ENCODE measurements around the gene LYRM4.

The LYRM4 gene

DNA sequence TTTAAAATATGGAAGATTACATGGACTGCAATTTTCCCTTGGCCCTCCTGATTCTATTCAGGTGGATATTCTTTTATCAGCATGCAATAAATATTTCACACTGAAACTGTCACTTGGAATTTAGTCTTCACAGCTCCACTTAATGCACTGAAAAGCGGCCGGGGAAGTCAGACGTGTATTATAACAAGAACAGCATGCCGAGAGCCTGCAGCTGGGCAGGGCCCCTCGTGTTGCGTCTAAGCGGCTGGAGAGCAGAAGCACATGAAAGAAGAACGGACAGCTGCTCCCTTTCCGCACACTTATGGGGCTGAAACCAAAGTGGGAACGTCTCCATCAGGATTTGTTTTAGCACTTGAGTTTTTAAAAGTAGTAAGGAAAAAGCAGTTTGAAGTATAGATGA is 57.2 kb downstream of the LYRM4 start:
- peak; percentile 70 for DNase-seq

DNA sequence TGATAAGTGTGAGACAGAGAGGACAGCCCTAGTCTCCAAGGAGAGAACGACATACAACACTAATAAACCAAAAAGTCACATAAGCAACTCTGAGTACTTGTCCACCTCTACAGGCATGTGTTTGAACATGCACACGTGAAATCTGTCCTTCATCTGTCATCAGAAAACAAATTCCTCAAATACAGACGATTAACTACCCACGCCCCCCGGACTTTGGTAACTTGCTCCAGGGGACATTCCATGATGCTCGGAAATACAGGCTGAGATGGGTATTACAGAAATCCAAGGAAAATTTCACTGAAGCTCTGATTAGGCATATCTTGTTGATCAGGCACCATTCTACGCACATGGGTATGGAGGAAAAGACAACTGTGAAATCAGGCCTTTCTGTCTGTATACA is 57.8 kb downstream of the LYRM4 start:
- no peak for DNase-seq

DNA sequence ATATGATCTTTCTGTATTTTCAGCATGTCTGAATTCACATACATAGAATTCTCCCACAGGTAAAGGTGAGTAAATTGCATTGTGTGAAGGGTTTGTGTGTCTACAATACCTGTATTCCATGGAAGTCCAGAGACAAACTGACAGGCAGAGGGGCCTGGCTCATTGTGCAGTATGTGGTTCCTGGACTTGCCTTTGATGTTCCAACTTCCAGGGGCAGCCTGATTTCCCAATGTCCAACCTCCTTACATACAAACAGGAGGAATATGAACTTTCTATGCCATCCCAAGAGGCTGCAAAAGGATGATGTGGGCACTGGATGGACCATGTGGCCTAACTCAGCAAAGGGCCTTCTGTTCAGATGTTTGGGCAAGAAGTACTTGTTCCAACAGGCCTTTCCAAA is 58.5 kb downstream of the LYRM4 start:
- DNase-seq: no peak

DNA sequence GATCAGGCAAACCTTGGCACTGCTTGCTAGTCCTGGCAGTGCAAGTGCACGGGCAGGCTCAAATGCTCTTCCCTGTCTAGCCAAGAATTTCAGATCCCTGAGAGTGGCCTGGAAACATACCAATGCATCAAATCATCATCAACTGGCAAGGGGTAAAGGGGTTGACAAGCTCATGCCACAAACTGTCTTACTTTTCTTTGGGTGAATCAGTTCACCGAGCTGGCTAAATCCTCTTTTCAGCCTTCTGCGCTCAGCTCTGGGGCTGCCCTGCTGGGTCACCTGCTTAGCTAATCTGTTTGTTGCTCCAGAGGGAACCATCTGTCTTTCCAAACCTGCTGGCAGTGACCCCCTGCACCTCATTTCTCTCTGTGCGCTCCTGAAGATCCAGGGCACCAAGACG is 59.5 kb downstream of the LYRM4 start:
- peak; percentile 42 for DNase-seq

DNA sequence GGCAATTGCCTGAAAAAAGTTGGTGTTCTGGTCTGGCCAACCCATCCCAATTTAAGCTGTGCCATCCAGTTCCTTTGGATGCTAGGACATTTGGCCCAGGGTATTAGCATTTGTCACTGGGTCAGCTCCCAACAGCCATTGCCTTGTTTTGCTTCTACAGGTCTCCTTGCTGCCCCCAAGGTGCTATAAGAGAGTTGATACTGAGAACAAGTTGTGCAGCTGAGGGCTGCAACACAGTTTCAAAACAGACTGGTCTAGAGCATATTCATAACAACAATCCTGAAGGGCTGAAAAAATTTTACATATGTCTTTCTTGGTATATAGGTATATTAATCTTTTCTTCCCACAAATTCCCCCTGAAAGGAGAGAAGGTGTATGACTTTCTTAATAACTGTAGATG is 61.0 kb downstream of the LYRM4 start:
- DNase-seq: no peak

DNA sequence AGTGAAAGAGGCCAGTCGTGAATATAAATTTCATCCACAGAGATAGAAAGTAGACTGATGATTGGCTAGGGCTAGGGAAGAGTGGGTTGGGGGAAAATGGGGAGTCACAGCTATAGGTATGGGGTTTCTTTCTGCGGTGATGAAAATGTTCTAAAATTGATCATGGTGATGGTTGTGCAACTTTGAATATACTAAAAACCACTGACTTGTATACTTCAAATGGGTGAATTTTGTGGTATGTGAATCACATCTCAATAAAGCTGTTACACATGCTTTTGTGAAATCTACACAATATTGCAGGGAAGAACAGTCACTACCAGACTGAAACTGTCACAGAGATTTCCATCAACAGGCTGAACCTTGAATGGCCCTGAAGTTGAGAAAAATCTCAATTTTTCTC is 61.5 kb downstream of the LYRM4 start:
- DNase-seq: no peak

DNA sequence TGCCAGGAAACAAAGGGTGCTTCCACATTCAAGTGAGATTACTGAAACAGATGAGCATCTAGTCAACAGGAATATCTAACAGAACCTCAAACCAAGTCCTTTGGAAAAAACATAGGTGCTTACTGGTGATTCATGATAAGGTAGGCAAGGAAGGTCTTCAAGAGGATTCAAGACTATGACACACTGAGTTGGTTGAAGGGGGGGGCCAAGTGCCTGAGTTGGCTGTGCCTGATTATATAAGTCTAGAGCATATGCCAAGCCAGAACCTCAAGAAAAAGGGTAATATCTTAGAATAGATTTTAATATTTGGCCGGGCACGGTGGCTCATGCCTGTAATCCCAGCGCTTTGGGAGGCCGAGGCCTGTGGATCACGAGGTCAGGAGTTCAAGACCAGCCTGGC is 63.7 kb downstream of the LYRM4 start:
- no peak for DNase-seq

DNA sequence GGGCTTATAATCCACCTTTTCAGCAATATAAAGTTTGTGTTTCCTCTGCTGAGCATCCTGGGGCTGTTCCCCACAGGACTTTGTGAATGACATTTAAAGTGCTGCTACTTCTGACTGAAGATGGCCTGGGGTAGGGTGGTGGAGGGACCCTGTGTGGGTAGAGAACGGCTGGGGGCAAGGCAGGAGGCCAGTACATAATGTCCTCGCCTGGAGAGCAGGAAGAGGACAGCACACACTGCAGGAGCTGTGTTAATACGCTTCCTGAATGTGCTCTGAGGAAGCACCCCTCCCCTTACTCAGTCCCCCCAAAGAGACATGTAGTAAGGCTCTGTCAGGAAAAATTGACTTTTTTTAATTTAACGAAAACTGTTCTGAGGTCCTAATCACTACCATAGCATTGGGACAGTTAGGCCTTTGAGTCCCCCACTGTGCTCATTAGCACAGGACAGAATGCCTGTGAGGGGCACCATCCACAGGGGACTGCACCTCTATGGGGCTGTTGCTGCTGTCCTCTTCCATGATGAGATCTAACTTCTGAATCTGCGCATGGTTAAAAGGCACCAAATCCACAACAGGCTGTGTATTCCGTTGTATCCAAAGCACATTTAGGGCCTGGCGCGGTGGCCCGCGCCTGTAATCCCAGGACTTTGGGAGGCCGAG is 68.5 kb downstream of the LYRM4 start:
- peak; percentile 36 for DNase-seq

DNA sequence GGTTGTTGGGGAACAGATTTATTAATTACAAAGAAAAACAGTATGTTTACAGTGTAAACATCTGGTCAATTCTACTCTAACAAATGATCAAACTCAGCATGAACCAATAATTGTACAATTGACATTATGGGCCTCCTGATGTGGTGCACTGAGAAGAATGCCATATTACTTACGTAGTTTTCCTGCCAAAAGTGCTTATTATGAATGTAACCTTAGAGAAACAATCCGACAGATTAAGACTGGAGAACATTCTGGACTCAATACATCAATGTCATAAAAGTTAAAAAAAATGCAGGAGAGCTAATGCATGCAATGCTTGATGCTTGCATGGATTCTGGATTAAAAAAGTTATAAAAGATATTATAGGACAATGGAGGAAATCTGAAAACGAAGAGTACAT is 69.0 kb downstream of the LYRM4 start:
- no peak for DNase-seq

DNA sequence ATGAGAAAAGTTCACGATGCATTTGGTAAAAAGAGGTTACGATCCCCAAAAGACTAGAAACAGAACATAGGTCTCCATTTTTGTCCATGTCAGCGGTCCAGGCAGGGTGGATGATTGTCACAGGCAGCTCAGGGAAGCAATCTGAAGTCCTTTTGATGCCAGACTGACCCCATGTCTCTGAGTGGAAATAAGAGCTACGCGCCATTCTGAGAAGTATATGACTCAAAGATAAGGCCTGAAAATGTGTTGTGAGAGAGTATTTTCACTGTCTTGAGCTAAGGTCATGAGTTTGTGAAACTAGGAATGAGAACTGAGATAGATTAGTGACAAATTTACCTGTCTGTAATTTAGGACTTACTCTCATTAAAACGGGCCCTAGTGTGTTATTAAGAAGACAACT is 69.5 kb downstream of the LYRM4 start:
- no peak for DNase-seq

DNA sequence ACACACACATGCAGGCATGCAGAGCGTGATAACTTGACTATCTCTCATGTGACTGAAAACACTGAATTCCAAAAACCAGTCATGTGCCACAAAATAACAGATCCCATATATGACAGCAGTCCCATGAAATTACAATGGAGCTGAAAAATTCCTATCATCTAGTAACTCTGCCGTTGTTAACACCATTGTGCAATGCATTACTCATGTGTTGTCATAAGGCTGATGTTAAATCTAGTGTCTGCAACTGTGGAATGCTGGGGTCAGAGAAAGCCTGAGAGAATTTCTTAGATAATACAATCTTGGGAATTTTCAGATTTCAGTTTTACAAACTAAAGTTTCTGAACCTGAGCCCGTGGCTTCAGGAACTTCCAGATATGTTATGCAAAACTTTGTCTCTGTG is 70.2 kb downstream of the LYRM4 start:
- peak; percentile 9 for DNase-seq

DNA sequence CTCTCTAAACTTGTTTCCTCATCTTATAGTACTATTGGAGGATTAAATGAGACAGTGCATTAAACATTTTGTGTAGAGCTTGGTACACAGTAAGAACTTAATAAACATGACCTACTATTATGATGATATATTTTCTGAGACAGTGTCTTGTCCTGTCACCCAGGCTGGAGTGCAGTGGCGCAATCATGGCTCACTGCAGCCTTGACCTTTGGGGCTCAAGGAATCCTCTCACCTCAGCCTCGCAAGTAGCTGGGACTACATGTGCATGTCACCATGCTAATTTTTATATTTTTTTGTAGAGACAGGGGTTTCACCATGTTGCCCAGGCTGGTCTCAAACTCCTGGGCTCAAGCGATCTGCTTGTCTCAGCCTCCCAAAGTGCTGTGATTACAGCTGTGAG is 72.1 kb downstream of the LYRM4 start:
- DNase-seq: no peak

DNA sequence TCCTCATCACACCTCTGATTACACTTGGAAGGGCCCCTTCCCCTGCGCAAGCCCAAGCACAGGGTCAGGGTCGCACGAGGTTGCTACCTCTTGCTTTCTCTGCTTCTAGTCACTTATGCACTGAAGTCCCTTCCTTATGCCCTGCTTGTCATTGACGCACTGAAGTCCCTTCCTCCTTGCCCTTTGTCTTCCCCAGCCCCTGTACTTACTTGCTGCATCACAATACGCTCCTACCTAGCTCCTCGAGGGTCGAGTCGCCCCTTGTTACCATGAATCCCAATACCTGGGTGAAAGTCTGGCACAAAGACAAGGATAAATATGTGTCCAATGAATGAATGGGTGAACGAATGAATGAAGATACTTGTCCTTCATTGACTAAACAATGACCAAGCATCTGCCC is 75.9 kb downstream of the LYRM4 start:
- no peak for DNase-seq

DNA sequence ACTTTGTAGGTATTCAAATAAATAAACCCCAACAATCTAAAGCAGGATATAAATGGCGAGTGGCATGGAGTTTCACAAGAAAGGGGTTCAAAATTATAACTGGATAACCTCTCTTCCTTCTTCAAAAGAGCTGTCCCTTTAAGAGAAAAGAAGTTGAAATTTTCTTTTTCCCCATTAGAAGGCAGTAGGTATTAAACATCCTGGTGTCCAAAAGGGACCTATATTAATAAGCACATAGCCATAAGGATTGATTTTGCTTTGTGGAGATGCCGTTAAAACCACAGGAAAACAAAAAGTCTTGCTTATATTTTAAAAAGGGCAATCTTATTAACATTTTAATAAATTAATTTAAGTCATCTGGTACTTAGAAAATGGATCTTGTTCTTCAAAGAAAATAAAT is 76.5 kb downstream of the LYRM4 start:
- no peak for DNase-seq

DNA sequence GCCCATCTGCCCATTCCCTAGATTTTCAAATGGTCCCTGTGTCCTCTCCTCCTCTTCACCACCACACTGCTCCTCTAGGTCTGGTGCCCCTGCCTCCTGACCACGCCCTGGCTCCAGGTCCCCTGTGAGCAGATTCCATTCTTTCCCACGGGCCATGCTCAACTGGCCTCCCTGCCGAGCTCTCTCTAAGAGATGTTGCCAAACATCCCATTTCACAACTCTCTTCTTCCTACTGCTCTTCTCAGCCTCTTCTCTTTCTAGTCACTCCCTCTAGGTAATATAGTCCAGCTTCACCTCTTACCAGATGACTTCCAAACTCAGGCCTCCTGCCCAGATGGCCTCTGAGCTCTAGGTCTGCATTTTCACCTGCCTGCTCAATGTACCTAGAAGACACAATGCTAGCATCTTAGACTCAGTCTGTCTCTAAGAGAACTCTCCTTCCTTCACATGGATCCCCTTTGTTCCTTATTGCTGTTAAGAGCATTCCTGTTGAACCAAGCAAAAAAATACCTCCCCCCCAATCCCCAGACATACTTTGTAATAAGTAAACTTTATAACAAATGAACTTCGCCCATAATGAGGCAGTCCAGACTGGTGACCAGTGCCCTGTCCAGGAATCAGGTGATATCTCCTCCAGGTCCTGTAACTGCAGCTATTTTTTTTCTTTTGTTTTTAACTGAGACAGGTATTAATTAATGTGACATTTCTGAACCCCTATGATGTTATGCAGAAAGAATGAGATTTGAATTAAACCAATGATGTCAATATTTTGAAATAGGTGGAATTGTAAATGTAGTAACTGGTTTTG is 79.0 kb downstream of the LYRM4 start:
- DNase-seq: no peak

DNA sequence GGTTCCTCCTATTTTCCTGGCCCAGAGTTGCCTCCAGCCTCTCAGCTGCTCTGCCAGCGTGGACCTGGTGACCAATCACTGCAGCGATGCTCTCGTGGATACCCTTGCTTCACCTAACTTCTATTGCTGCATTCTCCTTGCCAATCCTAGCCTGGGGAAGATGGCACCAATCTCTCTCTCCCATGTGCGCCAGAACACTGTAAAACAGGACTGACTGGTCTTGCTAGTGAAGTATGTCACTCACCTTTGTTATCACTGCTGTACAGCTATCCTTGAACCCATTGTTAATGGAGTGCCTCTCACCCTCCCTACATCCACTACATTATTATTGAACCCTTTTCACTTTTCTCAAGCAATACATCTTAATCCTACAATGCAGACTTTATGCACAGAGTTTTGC is 80.1 kb downstream of the LYRM4 start:
- no peak for DNase-seq

DNA sequence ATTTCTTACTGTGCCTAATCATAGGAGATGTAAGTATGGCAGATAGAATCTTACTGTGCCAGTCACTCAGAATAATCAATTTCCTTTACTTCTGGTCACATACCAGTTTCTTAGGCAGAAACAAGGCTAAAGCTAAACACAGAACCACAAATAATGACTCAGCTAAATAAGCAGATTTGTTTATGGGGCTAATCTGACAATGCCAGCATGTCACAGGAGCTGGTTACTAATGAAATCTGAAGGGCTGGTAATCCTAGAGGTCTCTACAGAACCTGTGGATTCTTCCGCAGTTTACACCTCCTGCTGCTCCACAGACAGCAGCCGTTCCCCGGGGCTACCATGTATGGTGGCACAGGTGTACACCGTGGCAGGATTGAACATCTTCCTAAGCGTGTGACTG is 80.8 kb downstream of the LYRM4 start:
- no peak for DNase-seq

DNA sequence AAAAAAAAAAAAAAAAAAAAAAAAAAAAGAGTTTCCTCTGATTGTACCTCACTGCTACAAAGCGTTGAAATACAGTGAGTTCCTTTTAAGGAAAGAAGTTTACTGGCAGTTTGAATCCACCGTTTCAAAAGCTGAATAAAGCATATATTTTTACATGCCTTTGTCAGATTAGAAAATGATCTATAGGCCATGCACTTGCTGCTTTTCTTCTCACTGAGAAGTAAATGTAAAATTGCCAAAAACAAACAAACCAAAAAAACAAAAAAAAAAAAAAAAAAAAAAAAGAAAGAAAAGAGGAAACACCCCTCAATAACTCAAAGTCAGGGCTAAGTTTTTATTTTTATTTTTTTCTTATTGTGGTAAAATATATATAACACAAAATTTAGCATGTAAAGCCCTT is 81.9 kb downstream of the LYRM4 start:
- DNase-seq: no peak

DNA sequence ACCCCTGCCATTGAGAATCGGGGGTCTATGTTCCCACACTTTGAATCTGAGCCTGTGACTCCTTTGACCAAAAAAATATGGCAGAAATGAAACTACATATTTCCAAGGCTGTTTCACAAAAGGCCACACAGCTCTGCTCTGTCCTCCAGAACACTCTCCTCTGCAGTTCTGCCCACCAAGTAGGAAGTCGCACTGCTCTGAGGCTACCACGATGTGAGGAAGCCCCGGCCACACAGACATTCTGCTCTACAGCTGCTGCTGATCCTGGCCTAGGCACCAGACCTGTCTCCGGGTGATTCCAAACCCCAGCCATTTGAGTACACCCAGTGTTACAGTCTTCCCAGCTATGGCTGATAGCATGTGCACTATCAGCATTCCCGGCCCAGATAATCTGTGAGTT is 85.1 kb downstream of the LYRM4 start:
- DNase-seq: no peak

DNA sequence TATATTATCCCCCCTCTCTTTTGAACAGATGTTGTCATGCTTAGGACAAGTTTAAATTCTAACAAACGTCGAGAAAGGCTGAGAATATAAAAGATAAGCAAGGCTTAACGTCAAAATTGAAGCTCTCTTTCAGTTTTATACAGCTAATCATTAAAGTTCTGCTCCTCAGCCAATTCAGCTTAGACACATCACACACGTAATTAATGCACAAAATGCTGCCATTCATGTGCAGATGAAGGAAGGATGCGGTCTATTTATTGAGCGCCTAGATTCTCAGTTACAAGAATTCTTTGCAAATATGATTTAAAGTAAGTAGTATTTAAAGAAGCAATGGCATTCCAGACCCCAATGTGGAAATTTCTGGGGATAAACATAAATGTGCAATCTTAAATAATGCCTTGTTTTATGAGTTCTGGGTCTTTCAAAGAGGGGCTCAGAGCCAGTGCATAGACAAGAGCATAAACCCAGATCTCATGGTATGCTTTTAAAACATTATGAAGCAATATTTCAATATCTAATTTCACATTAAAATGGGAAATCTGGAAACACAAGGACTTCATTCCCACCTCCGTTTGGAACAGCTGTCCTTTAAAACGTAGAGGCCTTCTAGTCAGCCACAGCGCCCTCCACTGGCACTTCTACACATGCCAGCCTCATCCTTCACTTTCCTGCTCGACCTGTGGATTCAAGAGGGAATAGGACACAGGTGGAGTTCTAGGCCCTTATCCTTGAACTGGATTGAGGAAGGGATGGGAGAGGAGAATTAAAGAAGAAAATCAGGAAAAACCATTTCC is 85.8 kb downstream of the LYRM4 start:
- DNase-seq: no peak

DNA sequence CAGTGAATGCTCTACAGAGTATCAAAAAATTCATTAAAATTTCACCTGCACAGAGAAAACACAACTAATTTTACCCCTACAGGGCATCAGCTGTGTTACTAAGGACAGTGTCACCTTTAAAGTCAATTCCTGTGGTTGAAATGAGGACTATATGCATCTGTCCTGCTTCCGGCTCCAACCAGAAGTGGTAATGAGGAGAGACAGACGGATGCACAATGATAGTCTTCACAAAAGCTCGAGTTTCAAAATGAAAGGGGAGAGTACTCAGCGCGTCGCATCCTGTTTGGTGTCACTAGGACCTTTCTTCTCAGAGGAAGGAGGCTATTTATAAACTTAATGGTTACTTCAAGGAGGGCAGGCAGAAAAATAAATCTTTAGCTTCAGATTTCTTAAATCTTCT is 86.5 kb downstream of the LYRM4 start:
- peak; percentile 27 for DNase-seq

DNA sequence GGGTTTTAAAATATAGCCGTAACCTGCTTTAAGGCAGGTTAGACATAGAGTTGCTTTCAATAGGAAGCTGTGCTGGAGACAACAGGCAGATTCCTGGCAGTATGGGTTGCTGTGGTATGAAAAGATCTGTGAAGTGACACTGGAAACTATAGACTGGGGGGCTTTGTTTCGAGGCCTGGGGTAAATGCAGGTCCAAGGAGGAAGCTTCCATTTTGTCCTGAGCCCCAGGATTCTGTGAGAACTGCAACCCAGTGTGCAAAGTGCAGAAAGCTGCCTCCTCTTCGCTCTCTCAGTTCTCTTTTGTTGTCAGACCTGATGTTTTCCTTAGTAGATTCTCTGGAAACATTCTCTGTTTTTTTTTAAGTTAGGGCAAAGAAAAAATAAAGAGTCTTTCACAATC is 86.9 kb downstream of the LYRM4 start:
- DNase-seq: no peak

DNA sequence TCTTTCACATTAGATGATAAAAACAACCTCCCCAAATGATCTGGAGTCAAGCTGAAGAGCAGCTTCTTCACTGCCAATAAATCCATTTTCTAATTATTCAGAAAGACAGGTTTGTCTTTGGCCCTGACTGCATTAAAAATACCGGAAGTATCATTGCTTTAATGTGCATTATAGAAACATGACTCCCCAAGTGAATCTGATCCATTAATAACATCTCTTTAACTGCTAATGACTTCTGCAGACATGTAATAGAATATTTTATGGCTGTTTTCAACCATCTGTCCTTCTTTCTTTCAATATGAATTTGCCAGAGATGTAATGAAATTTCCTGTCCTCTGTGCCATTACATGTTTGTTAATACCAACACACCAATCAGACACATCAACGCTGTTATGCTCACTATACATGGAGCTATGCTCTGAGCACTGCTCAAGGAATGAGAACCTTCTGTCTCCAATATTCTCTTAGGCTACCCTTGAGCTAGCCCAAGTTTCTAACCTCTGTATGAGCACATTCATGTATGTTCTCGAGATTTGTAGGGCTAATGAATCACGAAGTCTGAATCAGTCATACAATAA is 87.8 kb downstream of the LYRM4 start:
- no peak for DNase-seq
